IPS-18a (cell line): ENCODE measurements around the gene ACER1.
"Not testable (repeated sequence)": the region's sequence is repeated elsewhere in the genome, so short reads cannot be mapped to it uniquely, and the experiment has no call there.

Experiments
- H3K27ac ChIP-seq: one replicate; pipeline ENCODE4 v1.5.1; 2013; ENCODE audit warnings: low read length
- H3K27me3 ChIP-seq: one replicate; pipeline ENCODE4 v1.6.1; 2013; ENCODE audit warnings: mild to moderate bottlenecking, low read length; ENCODE audit not compliant: control insufficient read depth, insufficient read depth
- H3K36me3 ChIP-seq: one replicate; pipeline ENCODE4 v1.6.1; 2013; ENCODE audit warnings: low read depth, low read length; ENCODE audit not compliant: control insufficient read depth
- H3K4me1 ChIP-seq: one replicate; pipeline ENCODE4 v1.6.1; 2013; ENCODE audit warnings: low read depth, low read length; ENCODE audit not compliant: control insufficient read depth
- H3K4me3 ChIP-seq: one replicate; pipeline ENCODE4 v1.5.1; 2013; ENCODE audit warnings: low read length
- H3K9ac ChIP-seq: one replicate; pipeline ENCODE4 v1.6.1; 2013; ENCODE audit warnings: mild to moderate bottlenecking, low read length, moderate library complexity
- H3K9me3 ChIP-seq: one replicate; pipeline ENCODE4 v1.6.1; 2013; ENCODE audit warnings: low read depth, low read length; ENCODE audit not compliant: control insufficient read depth

The ACER1 gene

GRCh38 chr19:6319376-6319775 lies 14.0 kb downstream of the ACER1 start:
- H3K9me3 ChIP-seq, result no peaks in the 10 kb centered on the region
- H3K4me3 ChIP-seq, result no peak overlapping the region
- no peaks in the 10 kb centered on the region for H3K36me3 ChIP-seq
- no peaks in the 10 kb centered on the region for H3K27me3 ChIP-seq
- H3K27ac ChIP-seq, result no peak overlapping the region
- H3K4me1 ChIP-seq, result no peaks in the 10 kb centered on the region
- H3K9ac ChIP-seq, result no peak overlapping the region

- Histone ChIP-seq H3K4me1 (no peaks in the 10 kb centered on the region), H3K27me3 (no peaks in the 10 kb centered on the region), H3K9me3 (no peaks in the 10 kb centered on the region), H3K27ac (no peak overlapping the region), H3K36me3 (no peaks in the 10 kb centered on the region), H3K9ac (no peak overlapping the region), H3K4me3 (no peak overlapping the region)
Observed at GRCh38 chr19:6318772-6319171, 14.6 kb downstream of the ACER1 start.

GRCh38 chr19:6315646-6316045 lies 17.8 kb downstream of the ACER1 start:
- H3K27me3 ChIP-seq, H3K36me3 ChIP-seq, H3K27ac ChIP-seq, H3K9ac ChIP-seq, H3K4me3 ChIP-seq, H3K4me1 ChIP-seq, H3K9me3 ChIP-seq: not testable (repeated sequence)

- H3K36me3 ChIP-seq, result no peaks in the 10 kb centered on the region
- H3K27me3 ChIP-seq, result no peaks in the 10 kb centered on the region
- H3K9me3 ChIP-seq, result no peaks in the 10 kb centered on the region
- no peaks in the 10 kb centered on the region for H3K4me1 ChIP-seq
- no peak overlapping the region for H3K27ac ChIP-seq
- H3K9ac ChIP-seq, result no peak overlapping the region
- H3K4me3 ChIP-seq, result no peak overlapping the region
Observed at GRCh38 chr19:6313398-6313969, 19.9 kb downstream of the ACER1 start.

- no peaks in the 10 kb centered on the region for H3K9me3 ChIP-seq
- H3K27ac ChIP-seq, result no peak overlapping the region
- no peaks in the 10 kb centered on the region for H3K4me1 ChIP-seq
- no peak overlapping the region for H3K4me3 ChIP-seq
- no peaks in the 10 kb centered on the region for H3K27me3 ChIP-seq
- no peaks in the 10 kb centered on the region for H3K36me3 ChIP-seq
- no peak overlapping the region for H3K9ac ChIP-seq
Observed at GRCh38 chr19:6312018-6312417, 21.4 kb downstream of the ACER1 start.

GRCh38 chr19:6298413-6298812 lies 35.0 kb downstream of the ACER1 start:
- no peak overlapping the region for H3K4me3 ChIP-seq
- peaks cover 20% of the 10 kb centered on the region for H3K9me3 ChIP-seq
- H3K27ac ChIP-seq, result no peak overlapping the region
- H3K27me3 ChIP-seq, result no peaks in the 10 kb centered on the region
- no peaks in the 10 kb centered on the region for H3K36me3 ChIP-seq
- H3K9ac ChIP-seq, result no peak overlapping the region
- no peaks in the 10 kb centered on the region for H3K4me1 ChIP-seq

- H3K27me3 ChIP-seq, result no peaks in the 10 kb centered on the region
- no peak overlapping the region for H3K4me3 ChIP-seq
- H3K27ac ChIP-seq, result no peak overlapping the region
- H3K9me3 ChIP-seq, result peaks cover 27% of the 10 kb centered on the region
- no peak overlapping the region for H3K9ac ChIP-seq
- no peaks in the 10 kb centered on the region for H3K36me3 ChIP-seq
- H3K4me1 ChIP-seq, result no peaks in the 10 kb centered on the region
Observed at GRCh38 chr19:6297202-6297601, 36.2 kb downstream of the ACER1 start.

- Histone ChIP-seq H3K27ac (no peak overlapping the region), H3K9me3 (peaks cover 34% of the 10 kb centered on the region), H3K36me3 (no peaks in the 10 kb centered on the region), H3K9ac (no peak overlapping the region), H3K4me3 (no peak overlapping the region), H3K4me1 (no peaks in the 10 kb centered on the region), H3K27me3 (no peaks in the 10 kb centered on the region)
Observed at GRCh38 chr19:6292006-6292405, 41.4 kb downstream of the ACER1 start.

- H3K9ac ChIP-seq, result no peak overlapping the region
- H3K4me3 ChIP-seq, result no peak overlapping the region
- H3K4me1 ChIP-seq, result no peaks in the 10 kb centered on the region
- no peaks in the 10 kb centered on the region for H3K36me3 ChIP-seq
- no peak overlapping the region for H3K27ac ChIP-seq
- H3K9me3 ChIP-seq, result peaks cover 25% of the 10 kb centered on the region
- H3K27me3 ChIP-seq, result no peaks in the 10 kb centered on the region
Observed at GRCh38 chr19:6288737-6289136, 44.7 kb downstream of the ACER1 start.

- no peak overlapping the region for H3K4me3 ChIP-seq
Observed at GRCh38 chr19:6287269-6287885, 46.0 kb downstream of the ACER1 start.

GRCh38 chr19:6286676-6287075 lies 46.7 kb downstream of the ACER1 start:
- H3K4me1 ChIP-seq, result no peaks in the 10 kb centered on the region
- no peaks in the 10 kb centered on the region for H3K27me3 ChIP-seq
- H3K36me3 ChIP-seq, result no peaks in the 10 kb centered on the region
- H3K4me3 ChIP-seq, result no peak overlapping the region
- no peak overlapping the region for H3K9ac ChIP-seq
- no peak overlapping the region for H3K27ac ChIP-seq
- peaks cover 13% of the 10 kb centered on the region for H3K9me3 ChIP-seq

More at GRCh38 chr19:6287269-6287885, 46.0 kb downstream of the ACER1 start:
- Histone ChIP-seq H3K4me1 (no peaks in the 10 kb centered on the region), H3K9me3 (peaks cover 19% of the 10 kb centered on the region), H3K36me3 (no peaks in the 10 kb centered on the region), H3K27ac (no peak overlapping the region), H3K9ac (no peak overlapping the region), H3K27me3 (no peaks in the 10 kb centered on the region)

- not testable (repeated sequence) for H3K9ac ChIP-seq, H3K27me3 ChIP-seq, H3K27ac ChIP-seq, H3K9me3 ChIP-seq, H3K4me1 ChIP-seq, H3K4me3 ChIP-seq, H3K36me3 ChIP-seq
Observed at GRCh38 chr19:6282393-6282792, 51.0 kb downstream of the ACER1 start.
